Measurements from ENCODE around the gene BEND5.

BEND5 gene

DNA sequence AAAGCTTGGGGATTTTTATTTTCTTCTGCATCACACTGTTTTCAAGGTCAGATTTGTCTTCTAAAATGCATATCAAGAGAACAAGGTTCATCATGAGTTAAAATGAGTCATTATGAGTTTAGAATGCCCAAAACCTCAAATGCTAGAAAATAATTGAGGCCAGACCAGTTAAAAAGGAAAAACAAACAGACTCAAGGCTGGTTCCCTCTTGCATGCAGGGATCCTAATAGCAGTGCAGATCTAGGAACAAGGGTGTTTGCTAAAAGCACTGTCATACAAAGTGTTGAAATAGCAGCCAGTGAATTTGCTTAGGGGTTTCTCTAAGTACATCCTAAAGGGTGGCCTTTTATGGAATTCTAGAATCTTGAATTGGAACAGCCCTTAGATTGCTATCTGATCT, 15.3 kb downstream of the BEND5 start:
- DNase-seq, result no peak

DNA sequence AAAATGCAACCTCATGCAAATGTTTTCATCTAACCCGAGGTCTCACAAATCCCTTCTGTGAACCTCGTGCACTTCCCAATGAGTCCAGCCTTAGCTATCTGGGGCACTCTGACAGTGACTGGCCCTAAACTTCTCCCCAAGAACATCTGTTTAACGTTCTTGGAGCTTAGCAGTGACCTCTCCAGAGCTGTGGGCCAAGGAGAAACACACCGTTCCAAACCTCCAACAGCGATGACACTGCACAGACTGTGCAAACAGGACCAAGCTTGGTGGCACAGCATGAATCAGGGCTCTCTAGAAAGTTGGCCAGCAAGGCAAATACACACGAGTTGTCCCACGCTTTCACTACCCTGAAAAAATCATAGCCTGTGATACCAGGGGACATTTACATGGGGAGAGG, 15.8 kb downstream of the BEND5 start:
- DNase-seq, result no peak

DNA sequence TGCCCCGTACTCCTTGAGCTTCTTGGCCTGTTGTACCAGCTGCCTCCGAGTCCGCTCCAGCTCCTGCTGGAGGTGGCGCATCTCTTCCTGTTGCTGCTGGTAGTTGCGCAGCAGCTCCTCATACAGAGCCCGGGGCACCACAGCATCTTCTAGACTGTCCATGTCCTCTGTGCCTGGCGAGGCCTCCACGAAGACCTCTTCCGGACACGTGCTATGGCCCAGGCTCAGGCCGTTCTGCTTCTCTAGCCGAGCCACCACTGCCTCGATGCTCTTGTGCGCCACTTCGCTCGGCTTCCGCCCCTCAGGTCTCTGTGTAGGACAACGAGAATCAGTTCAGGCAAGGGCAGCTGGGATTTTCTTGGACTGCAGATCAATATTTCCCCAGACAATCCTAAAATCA, 17.7 kb downstream of the BEND5 start:
- DNase-seq, result no peak

DNA sequence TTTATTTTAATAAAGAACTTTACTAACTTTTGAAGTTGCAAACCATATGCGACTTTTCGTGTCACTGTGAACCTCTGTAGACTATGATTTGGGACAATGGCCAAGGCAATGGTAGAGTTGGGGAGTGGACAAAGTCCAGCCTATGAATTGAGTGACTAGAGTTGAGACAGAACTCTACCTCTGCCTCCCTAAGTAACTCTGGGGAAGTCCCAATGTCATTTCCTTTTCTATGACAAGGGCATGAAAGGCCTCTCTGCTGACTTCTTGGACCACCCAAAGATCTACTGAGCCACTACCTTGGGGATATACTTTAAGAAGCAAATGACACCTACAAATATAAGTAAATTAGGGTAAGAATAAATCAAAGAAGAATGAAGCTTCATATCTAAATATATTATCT, 19.3 kb downstream of the BEND5 start:
- DNase-seq, result no peak

DNA sequence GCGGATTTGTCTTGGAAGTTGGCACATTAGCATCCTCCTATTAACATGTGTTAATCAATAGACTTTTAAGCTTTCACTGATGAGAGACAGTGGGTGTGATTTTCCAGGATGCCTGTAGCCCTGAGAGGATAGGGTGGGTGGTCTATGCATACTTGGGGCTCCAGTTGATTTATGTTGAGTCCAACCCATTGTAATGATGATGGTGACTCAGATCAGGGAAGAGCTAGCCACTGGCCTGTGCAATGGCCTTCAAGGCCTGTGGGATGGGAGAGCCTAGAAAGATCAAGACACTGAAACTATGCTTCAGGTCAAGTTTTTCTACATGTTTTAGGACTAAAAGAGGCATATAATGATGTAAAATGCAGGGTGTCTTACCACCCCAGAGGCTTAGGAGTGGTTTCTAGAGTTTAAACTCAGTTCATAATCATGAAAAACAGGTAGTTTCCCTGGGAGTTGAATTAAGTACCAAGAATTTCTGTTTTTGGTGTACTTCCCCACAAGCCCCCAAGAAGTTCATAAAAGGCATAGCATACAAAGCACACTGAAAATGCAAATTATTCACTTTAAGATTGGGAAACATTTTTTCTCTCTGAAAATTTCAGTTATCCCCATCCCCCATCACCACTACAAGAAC, 19.9 kb downstream of the BEND5 start:
- DNase-seq, result no peak

DNA sequence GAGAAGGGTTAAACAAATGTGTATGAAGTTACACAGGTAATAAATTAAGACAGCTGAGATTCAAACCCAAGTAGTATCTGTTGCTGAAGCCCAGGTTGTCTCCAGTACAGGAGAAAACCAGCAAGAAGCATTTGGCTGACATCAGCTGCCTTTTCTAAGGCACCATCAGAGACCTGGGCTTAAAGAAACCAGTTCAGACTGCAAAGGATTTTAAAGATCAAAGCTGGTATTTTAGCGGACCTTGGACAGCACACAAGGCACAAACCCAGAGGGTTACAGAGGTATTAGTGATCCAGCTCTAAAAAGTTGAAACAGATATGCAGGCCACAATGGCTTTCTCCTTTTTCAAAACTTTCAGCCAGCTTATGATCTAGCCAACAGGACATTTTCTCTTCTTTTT, 23.4 kb downstream of the BEND5 start:
- no peak for DNase-seq

DNA sequence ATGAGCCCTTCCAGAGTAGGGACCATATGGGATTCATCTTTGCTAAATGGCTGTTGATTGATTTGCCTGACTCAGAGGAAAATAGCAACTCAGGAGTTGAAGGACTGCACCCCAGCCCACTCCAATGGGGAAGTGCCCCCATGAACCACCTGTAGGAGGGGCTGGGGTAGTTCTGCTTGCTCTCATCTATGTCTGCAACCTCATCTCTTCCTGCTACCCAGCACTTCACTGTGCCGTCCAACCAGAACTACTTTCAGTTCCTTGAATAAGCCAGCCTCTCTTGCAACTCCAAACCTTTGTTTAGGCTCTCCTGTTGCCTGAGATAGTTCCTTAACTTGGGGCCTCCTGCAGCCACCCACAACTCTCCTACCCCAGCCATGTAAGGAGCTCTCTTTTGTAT, 26.6 kb downstream of the BEND5 start:
- DNase-seq, result no peak

DNA sequence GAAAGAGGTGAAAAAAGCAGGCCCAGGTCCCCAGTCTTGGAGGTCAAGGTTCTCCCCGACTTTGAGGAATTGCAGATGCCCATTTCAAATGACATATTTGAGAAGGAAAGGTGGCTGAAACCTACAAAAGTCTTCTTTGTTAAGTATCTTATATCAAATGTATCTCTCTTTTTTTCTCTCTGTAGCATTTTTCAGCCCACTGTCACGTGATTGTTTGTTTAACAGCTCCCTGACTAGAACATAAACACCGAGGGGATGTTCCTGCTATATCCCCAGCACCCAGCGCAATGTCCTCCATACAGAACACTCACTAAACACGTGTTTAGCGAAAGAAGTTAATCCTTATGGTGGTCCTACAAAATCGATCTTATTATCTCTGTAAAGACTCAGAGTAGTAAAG, 27.6 kb downstream of the BEND5 start:
- no peak for DNase-seq

DNA sequence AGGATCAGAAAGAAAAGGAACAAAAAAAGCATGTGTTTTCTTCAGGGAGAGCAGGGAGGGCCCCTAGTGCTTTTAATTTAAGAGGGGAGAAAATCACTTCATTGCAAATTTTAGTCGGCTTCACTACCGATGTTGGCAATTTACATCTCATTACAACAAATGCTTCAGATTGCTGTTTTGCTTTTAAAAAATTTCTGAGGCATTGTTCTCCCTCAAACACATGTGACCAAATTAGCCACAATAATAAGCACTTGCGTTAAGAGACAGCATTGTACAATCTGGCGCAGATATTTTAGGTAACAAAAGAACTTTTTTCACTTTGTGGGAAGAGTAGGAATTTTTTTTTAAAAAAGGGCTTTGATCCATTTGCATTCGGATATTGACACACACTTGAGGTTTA, 29.8 kb downstream of the BEND5 start:
- DNase-seq, result no peak

DNA sequence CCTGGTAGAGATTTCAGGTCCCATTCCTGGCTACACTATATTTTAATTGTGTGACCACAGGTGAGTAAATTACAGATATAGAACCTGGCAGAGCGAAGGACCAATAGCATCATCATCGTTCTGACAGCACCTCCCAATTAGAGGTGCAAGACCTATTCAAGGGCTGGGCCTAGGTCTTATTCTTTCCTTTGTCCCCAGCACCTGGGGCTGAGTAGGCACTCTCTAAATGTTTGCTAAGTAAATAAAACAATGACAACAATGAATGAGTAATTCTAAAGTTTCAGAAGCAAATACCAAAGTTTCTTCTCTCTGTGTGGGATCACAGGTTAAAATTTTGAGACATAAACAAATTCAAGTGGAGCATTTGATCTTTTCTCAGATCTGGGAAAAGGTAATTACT, 32.7 kb downstream of the BEND5 start:
- DNase-seq, result no peak

DNA sequence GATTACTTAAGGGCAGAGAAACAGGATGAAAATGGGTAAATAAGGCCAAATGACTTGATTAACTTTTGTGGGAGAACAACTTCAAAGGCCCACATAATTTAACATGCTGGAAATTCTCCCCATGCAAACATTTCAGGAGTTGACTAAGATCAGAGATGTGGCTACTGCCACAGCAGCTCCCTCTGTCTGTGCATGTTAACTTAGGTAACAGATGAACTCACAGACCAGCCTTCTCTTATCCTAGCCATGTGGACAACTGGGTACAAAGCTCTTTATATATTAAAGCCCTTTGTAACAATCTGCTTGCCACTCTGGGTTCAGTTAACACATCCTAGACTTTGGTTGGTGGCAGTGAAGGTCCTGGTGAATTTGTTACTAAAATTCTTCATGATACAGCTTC, 33.2 kb downstream of the BEND5 start:
- DNase-seq, result no peak

DNA sequence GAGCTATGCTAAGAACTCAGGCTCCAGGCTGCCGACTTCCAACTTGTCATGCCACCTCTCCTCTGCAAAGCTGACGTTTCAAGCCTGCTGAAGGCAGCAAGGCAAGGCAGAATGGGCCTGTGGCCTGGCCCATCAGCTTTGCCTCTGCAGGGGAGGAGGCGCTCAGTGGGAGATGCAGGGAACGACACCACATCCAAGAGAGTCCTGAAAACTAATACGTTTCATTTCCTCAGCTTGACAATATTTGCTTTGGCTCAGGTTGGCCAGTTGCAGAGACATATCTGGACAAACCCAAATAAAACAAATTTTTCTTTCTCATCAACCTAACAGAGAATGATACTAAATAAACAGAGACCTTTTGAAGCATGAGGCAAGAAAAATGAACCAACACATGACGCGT, 35.3 kb downstream of the BEND5 start:
- DNase-seq, result no peak

DNA sequence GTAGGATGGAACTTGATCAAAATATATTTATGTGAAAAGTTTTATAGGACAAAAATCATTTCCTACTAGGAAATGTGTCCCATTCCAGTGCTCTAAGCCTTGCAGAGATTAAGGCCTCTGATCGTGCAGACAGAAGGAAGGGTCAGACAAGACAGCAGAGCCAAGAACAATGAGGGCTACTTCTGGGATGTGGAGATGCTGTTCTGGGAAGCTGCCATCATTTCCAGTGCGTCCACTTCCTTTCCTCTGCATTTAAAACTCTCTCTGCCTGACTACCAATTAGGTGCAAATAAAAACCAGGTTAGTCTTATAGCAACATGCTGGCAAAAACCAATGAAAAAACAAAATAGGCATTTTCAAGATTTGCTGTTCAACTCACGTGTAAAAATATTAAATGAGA, 36.1 kb downstream of the BEND5 start:
- no peak for DNase-seq

DNA sequence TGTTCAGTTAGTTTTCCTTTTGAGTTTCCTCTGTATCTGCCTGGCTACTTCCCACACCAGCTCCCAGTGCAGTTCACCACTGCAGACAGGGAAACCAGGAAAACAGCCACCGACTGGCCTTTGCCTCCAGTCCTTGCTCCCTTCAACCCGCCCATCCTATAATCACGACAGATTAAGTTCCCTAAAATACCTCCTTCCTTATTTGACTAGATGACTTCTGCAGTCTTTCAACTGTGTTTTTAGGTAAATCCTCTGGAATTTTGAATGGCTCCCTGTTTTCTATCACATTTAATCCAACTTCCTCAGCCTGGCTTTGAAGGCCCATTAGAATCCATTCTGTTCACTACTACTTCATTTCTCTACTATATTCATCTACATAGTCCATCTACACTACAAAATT, 37.6 kb downstream of the BEND5 start:
- no peak for DNase-seq

DNA sequence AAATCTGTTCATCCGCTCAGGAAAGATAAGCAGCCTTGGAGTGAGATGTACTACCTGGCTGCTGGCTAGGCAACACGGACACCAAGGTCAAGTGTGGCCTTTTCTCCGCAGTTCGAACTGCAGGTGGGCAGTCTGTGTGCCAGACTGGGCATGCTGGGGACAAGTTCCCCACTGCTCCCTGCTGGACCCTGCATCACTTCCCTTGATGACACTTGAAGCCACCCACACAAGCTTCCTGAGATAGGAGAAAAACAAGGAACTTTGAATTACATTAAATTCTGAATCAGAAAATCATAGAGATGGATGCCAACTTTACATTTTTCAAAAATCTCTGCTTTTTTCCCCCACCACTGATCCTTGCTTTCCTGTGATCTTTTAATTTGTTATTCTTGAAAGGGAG, 38.3 kb downstream of the BEND5 start:
- DNase-seq, result no peak

DNA sequence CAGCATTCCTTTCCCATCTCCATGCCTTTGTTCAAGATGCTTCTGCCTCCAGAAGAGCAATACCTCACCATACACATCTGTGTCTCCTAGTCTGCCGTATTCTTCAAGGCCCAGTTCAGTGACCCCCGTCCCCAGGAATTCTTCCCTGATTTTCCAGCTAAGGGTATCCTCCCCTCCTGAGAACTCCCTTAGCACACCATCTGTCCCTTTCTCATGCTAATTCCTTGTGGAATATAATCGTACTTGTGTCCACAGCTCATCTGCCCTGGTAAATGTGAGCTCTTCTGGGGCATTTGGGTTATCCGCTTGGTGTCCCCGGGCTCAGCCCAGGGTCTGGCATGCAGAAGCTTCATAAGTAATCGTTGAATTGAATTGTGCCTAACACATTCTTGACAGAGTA, 40.9 kb downstream of the BEND5 start:
- DNase-seq, result no peak

DNA sequence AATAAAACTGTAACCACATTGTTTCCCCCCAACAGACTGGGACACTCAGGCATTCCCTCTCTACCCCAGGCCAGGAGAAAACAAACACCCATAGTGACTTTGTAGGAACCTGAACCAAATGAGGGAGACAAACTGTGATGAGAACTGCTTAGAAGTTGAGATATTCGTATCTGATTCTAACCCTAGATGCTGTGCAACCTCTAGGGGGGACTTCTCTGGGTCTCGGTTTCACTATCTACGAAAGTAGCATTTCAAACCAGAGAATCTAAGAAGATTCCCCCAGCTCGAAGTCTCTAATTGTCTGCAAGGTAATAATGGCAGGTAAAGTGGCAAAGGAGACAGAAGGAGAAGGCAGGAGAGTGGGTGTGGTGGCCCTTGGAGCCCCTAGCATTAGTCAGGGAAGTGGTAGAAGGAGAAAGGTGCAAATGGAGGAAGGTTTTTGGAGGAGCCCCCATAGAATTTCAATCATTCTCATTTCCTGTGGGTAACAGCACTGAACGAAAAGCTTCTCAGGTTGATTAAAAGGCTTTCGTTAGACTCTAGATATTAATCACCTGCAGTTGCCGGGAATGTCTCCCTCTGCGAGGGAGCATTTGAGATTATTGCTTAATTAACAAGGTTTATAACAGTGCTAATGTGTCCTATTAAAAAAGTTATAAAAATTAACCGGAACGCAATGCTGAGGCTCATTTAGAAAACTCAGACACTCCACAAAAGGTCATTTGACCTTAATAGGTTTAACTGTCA, 46.4 kb downstream of the BEND5 start:
- no peak for DNase-seq

DNA sequence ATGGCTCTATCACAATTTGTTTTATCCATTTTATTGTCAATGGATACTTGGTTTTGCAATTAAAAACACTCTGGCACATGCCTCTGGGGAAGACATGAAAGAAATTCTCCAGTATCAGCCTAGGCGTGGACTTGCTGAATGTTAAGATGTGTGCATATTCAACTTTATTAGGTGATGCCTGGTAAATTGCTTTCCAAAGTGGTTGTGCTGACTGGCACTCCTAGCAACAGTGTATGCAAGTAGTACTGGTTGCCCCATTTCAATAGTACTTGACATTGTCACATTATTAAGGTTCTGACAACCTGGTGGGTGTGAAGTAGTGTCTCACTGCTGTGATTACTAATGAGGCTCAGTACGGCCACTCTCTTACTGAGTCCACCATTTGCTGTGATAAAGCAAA, 48.1 kb downstream of the BEND5 start:
- no peak for DNase-seq

DNA sequence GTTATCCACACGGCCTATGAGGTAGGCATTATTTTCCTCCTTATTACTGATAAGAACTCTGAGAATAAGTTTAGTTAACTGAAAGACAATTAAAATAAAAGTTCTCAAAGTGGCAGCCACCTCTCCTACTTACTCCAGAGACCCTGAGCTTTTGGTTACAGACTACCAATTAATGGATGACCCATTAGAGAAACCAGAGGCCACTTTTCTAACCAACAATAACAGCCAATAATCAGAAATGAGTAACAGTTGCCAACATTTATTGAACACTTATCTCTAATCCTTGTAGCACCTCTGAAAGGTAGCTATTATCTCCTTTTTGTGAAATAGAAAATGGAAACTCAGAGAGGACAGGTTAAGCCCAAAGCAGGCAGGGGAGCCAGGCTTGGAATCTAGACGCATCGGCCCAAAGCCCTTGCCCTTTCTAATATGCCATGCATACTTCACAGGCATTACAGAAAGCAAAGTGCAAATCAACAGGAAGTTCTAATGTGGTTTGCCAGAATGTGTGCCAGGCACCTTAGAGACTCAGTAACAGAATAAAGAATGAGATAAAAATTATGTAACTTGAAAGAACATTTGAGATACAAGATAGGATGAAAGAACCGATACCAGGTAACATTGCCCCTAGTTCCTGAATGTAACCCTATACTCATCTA, 50.0 kb downstream of the BEND5 start:
- no peak for DNase-seq

DNA sequence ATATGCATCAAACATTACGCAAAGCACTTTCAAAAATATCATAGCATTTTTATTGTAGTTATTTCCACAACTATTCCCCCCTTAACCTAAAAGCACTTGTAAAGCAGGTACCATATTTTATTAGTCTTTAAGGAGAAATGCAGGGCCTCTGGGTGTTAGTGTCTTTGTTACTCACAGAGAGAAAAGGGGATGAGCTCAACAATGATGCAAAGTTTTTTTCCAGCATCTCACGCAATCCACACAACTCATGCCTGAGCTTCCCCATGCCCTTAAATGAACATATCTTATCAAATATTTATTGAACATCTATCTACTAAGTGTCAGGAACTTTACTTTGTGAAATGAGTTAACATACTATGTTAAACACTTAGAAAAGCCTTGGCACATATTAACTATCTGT, 50.6 kb downstream of the BEND5 start:
- no peak for DNase-seq

DNA sequence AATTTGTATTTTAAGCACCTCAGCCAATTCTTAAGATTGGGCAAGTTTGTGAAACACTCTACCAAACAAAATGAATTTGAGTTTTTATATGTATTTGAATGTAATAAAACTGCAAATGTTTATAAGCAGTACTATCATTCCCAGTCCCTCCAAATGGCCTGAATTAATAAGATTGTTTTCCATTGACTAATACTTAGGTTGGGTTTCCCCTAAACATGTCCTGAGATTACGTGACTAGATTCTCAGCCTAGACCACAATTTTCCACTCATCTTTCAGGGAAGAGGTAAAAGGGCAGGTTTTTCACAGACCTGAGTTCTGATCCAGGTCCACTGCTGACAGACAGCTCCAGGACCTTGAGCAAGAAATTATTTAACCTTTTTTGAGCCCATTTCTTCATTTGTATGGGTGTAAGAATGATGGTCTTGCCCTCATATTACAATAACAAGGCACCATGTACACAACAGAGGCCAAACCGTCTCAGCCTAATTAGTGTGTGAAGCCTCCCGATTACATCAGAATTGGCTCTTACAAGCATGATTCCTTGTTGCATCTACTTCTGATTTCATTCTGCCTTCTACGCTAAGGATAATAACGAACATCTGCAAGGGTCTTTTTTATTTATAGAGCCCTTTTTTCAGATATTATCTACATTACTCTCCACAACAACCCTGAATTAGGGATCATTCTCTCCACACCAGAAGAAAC, 51.2 kb downstream of the BEND5 start:
- no peak for DNase-seq

DNA sequence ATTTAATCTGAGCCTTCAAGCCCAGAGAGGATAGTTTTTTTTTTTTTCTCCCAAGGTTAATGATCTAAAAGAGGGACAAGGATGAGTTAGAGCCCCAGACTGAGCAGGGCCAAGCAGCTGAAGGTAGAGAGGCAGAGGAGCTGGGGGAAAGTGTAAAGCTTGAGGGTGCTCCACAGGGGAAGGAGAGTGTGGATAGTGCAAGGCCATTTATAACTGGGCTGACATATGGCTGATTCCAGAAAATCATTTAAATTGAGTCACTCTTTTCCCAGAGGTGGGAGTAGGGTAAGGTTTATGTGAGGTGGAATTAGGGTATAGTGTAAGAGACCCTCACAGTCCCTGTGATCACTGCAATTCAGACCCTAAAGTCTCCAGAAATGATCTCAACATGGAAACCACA, 55.8 kb downstream of the BEND5 start:
- DNase-seq, result no peak

DNA sequence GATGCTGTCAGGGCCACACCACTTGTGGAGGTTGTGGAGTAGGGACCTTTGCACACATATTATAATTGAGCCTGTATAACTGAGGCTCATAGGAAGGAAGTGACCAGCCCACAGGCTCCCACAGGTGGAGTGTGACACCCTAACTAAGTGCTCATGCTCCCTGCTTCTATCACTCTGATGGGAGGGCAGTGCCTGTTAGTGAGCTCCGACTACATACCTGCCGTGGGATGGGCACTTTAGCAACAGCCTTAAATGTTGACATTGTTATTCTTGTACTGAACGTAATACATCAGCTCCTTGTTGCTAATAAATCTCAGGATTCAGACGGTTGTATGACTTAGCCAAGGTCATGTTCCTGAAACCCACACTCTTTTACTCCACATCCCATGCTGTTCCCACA, 58.0 kb downstream of the BEND5 start:
- DNase-seq, result no peak

DNA sequence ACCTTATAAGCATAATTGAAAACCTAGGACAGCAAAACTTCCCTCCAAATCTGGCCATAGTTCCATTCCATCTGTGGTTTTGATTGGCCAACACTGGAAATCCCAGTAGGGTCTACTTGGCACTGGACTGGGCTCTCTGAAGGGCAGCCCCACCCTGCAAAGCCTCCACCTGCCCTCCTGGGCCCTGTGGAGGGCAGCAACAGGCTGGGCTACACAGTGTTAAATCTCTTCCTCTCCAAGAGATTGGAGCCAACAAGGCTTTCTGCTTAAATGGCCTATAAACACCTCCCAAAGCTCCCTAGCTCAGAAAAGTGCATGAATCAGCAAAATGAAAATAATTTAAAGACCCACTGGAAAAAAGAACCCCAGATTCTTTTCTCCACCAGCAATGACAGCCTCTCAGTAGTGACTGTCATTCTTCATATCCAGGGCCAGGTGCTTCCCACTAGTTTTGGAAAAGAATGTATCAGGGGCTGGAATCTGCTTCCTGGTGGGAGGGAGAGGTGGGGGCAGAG, 58.5 kb downstream of the BEND5 start:
- no peak for DNase-seq

Data from GOT3 (cell line).